Glutamatergic neuron (in vitro differentiated cells): ENCODE results near the gene THPO. TPM values are rescaled to one million over a fixed set of nuclear protein-coding genes. Genes with fewer than 3 reads are reported as not detected.

Source experiments
- DNase-seq: peaks from one replicate; pipeline ENCODE4 v3.0.0; 2022
- H3K27ac Mint-ChIP-seq: one replicate; pipeline ENCODE4 v1.8.0; 2020; ENCODE audit warnings: mild to moderate bottlenecking, mixed read lengths, inconsistent platforms; ENCODE audit not compliant: unreplicated experiment
- H3K27me3 Mint-ChIP-seq: one replicate; pipeline ENCODE4 v1.8.0; 2020; ENCODE audit warnings: mild to moderate bottlenecking, moderate library complexity, mixed read lengths, inconsistent platforms; ENCODE audit not compliant: unreplicated experiment
- H3K36me3 Mint-ChIP-seq: one replicate; pipeline ENCODE4 v1.8.0; 2020; ENCODE audit warnings: mild to moderate bottlenecking, mixed read lengths, inconsistent platforms; ENCODE audit not compliant: unreplicated experiment
- H3K4me1 Mint-ChIP-seq: one replicate; pipeline ENCODE4 v1.8.0; 2020; ENCODE audit warnings: mild to moderate bottlenecking, low read depth, mixed read lengths, inconsistent platforms; ENCODE audit not compliant: unreplicated experiment
- H3K4me3 Mint-ChIP-seq: one replicate; pipeline ENCODE4 v1.8.0; 2020; ENCODE audit warnings: mild to moderate bottlenecking, mixed read lengths, inconsistent platforms; ENCODE audit not compliant: unreplicated experiment
- H3K9me3 Mint-ChIP-seq: one replicate; pipeline ENCODE4 v1.8.0; 2020; ENCODE audit warnings: mild to moderate bottlenecking, moderate library complexity, mixed read lengths, inconsistent platforms; ENCODE audit not compliant: unreplicated experiment
- total RNA-seq: library from RNA; stranded (reverse); fragmentation: NEBNext Ultra II Directional; extraction: Animal tissue kit (Norgen Biotek cat#: 25700); gene quantifications from one replicate; pipeline ENCODE4 v1.2.1, GENCODE V29; 2021; ENCODE audit not compliant: unreplicated experiment
- TF ChIP-seq, protein P1 (sequence below): fragments of 200-600 bp; sonication (generic); IDR thresholded peaks from one replicate; pipeline ENCODE4 v1.5.0; 2021; ENCODE audit not compliant: partially characterized antibody, unreplicated experiment

The THPO gene
- total RNA-seq, 1 donor from 2014 or later, result 1.6 TPM

DNA sequence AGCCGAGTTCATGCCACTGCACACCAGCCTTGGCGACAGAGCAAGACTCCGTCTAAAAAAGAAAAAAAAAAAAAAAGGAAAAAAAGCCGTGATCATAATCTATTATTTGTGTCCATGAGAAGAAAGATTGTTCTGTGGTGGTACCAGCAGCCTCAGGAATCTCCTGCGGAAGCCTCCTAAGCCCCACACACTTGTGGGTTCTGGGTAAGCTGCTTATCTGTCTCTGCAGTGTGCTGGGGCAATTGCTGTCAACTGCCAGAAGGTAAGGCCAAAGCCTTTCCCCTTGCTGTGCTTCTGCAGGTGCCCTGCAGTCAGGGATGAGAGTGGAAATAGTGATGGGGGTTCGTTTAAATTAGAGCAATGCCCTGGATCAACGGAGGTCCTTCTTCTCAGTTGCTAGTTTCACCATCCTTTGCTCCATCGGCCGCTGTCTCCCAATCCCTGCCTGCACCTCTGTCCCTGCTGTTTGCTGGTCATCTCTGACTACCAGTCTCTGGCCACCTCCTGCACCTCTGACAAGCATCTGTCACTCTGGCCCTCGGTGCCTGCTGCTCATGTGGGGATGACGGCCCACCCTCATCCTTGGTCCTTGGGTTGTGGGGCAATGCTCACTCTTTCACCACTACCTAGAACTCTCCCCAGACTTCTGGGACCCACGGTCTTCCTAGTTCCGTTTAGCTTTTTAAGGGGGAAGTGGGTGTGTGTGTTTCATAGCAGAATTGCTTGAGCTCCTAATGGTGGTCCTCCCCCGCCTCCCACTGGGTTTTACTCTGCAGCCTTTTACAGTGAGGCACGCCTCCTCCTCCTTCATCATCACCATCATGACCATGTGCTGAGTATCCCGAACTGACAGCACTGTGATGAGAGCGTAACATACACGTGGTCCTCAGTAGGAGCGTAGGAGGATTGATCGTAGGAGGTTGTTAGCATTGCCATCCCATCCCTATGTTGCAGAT lies 27.3 kb upstream of the THPO start:
- Mint-ChIP-seq H3K9me3 (peaks cover 5% of the 10 kb centered on the region), H3K27ac (no peak overlapping the region), H3K27me3 (no peaks in the 10 kb centered on the region), H3K4me1 (peaks cover 8% of the 10 kb centered on the region), H3K4me3 (no peak overlapping the region), H3K36me3 (no peaks in the 10 kb centered on the region)
- TF ChIP-seq, protein P1, sequence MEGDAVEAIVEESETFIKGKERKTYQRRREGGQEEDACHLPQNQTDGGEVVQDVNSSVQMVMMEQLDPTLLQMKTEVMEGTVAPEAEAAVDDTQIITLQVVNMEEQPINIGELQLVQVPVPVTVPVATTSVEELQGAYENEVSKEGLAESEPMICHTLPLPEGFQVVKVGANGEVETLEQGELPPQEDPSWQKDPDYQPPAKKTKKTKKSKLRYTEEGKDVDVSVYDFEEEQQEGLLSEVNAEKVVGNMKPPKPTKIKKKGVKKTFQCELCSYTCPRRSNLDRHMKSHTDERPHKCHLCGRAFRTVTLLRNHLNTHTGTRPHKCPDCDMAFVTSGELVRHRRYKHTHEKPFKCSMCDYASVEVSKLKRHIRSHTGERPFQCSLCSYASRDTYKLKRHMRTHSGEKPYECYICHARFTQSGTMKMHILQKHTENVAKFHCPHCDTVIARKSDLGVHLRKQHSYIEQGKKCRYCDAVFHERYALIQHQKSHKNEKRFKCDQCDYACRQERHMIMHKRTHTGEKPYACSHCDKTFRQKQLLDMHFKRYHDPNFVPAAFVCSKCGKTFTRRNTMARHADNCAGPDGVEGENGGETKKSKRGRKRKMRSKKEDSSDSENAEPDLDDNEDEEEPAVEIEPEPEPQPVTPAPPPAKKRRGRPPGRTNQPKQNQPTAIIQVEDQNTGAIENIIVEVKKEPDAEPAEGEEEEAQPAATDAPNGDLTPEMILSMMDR, result no peak
- DNase-seq, result no peak

- DNase-seq, result no peak
- Mint-ChIP-seq H3K36me3 (no peaks in the 10 kb centered on the region), H3K27ac (no peak overlapping the region), H3K4me1 (peaks cover 5% of the 10 kb centered on the region), H3K4me3 (no peak overlapping the region), H3K27me3 (peaks cover 2% of the 10 kb centered on the region), H3K9me3 (no peaks in the 10 kb centered on the region)
- TF ChIP-seq, protein P1, result no peak
Observed at GRCh38 chr3:184399410-184399809, 21.4 kb upstream of the THPO start.

GRCh38 chr3:184395320-184395660 lies 17.3 kb upstream of the THPO start:
- H3K27me3 Mint-ChIP-seq, result peaks cover 2% of the 10 kb centered on the region
- no peak overlapping the region for H3K4me3 Mint-ChIP-seq
- H3K9me3 Mint-ChIP-seq, result no peaks in the 10 kb centered on the region
- peaks cover 5% of the 10 kb centered on the region for H3K4me1 Mint-ChIP-seq
- no peaks in the 10 kb centered on the region for H3K36me3 Mint-ChIP-seq
- H3K27ac Mint-ChIP-seq, result no peak overlapping the region
- peak; percentile 47 for DNase-seq
- TF ChIP-seq, protein P1, result no peak

DNA sequence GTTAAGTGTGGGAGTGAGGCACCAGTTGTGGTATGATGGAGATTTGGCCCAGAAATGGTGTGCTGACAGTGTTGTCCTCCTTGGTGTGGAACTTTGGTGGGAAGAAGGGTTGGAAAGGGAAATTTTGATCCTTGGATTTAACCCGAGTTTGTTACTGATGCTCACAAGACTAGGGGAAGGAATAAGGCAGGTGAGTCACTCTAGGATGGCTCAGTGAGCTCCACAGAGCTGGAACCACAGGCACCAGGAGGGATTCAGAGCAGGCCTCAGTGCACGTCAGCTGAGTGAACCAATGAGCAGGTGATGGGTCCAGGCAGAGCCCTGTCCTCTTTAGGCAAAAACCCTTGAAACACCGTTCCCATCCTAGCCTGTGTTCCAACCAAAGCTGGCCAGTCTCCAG lies 13.3 kb upstream of the THPO start:
- H3K27me3 Mint-ChIP-seq, result peaks cover 9% of the 10 kb centered on the region
- H3K27ac Mint-ChIP-seq, result no peak overlapping the region
- no peak overlapping the region for H3K4me3 Mint-ChIP-seq
- TF ChIP-seq, protein P1, result no peak
- H3K4me1 Mint-ChIP-seq, result peaks cover 5% of the 10 kb centered on the region
- DNase-seq, result no peak
- H3K36me3 Mint-ChIP-seq, result no peaks in the 10 kb centered on the region
- H3K9me3 Mint-ChIP-seq, result no peaks in the 10 kb centered on the region

- peaks cover 9% of the 10 kb centered on the region for H3K27me3 Mint-ChIP-seq
- TF ChIP-seq, protein P1, result no peak
- no peak overlapping the region for H3K4me3 Mint-ChIP-seq
- H3K36me3 Mint-ChIP-seq, result no peaks in the 10 kb centered on the region
- H3K27ac Mint-ChIP-seq, result no peak overlapping the region
- peaks cover 1% of the 10 kb centered on the region for H3K4me1 Mint-ChIP-seq
- no peaks in the 10 kb centered on the region for H3K9me3 Mint-ChIP-seq
- no peak for DNase-seq
Observed at GRCh38 chr3:184389935-184390528, 12.0 kb upstream of the THPO start.
